ENCODE data around the gene FFAR4. TPM values are rescaled to one million over a fixed set of nuclear protein-coding genes. Genes with fewer than 3 reads are reported as not detected.

Gene FFAR4
- polyA plus RNA-seq, 3 donors = 0.22 to 9.3 (median 1.3) TPM

DNA sequence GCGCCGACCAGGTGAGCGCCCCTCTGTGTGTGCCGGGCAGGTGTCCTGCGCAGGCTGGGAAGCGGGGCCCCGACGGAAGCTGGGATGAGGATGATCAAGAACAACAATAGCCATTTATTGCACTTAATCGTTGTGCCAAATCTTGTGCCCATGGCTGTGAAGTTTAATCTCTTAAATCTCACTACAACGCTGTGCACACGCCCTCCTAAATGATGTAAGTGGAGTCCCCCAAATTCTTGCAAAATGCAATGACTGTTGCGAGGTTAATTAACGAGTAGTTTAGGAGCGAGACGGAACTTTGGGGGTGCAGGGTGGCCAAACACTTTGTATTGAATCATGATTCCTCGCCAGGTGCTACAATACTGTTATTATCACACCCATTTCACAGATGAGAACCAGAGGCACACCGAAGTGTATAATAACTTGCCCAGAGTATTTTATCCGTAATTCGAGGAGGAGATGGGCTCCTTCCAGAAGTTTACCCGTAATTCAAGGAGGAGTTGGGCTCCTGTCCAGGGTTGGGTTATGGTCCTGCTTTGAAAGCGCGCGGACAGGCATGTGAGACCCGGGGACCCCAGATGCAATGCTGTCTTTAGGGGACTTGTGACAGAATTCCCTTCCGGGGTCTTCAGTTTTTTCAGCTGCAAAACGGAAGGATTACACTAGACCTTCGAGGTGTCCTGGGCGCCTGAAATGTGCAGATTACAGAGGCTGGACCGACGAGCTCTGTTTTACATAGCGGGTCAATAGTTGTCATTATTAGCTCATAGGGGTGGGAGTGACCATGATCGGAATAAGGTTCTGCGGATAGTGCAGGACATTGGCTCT, 1.0 kb downstream of the FFAR4 start:
- no peak overlapping the region for H3K27ac ChIP-seq (ENCODE audit: low read depth, low read length)
- WGBS, 3 donors = 11% methylated on average over 33 of the region's 33 CpGs

DNA sequence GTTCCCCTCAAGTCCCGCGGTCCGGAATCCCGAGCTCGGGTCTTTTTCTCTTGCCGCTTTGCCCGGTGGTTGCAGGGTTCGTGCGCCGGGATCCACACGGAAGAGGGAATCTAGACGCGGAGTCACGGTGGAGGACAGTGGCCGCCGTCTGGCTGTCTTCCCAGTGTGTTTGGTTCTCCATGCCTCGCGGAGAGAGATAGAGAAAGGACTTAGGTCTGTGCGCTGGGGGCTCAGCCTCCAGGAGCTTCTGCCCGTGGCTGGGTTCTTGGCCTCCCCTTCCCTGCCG, 1.6 kb downstream of the FFAR4 start:
- H3K27ac ChIP-seq (ENCODE audit: low read depth, low read length) = no peak overlapping the region
- WGBS, 3 donors = 7 to 8% (median 7%) methylated on average over 21 of the region's 21 CpGs

DNA sequence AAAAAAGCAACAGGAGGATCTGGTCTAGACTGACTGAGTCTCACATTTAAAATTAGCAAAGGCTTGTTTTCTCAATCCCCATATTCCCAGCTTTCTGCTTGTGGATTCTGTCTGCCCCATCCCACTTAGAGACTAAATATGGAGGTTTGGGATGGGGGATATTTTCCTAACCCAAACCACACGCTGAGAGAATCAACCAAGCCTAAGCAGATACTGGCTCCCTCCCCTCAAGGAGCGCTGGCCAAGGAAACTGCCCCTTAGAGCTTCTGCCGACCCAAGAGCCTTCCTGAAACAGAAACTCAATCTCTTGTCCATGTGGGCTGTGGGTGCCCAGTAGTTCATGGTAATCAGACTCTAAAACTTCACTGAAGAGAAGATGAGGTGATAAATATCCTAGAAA, 3.9 kb downstream of the FFAR4 start:
- 53 to 76% (median 65%) methylated on average over 3 of the region's 3 CpGs for WGBS, 3 donors
- H3K27ac ChIP-seq (ENCODE audit: low read depth, low read length) = no peak overlapping the region

DNA sequence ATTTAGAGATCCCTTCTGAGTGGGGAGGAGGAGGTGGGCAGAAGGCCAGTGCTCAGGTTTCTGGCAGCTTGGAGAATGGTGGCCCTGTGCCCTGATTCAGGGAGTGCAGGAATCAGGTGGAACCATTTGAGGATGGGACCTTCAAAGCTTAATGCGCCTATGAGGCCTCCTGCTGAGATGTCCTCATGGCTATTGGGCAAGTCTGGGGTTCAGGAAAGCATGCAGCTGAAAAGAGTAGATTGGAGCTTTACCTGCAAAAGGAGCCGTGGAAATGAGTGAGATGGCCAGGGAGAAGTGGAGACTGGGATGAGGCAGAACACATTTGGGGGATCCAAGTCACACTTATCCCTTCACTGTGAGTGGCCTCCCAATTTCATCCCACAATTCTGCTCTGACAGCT, 6.1 kb downstream of the FFAR4 start:
- no peak overlapping the region for H3K27ac ChIP-seq (ENCODE audit: low read depth, low read length)
- whole genome bisulfite sequencing, 3 donors = 64 to 86% (median 84%) methylated on average over 2 of the region's 2 CpGs

DNA sequence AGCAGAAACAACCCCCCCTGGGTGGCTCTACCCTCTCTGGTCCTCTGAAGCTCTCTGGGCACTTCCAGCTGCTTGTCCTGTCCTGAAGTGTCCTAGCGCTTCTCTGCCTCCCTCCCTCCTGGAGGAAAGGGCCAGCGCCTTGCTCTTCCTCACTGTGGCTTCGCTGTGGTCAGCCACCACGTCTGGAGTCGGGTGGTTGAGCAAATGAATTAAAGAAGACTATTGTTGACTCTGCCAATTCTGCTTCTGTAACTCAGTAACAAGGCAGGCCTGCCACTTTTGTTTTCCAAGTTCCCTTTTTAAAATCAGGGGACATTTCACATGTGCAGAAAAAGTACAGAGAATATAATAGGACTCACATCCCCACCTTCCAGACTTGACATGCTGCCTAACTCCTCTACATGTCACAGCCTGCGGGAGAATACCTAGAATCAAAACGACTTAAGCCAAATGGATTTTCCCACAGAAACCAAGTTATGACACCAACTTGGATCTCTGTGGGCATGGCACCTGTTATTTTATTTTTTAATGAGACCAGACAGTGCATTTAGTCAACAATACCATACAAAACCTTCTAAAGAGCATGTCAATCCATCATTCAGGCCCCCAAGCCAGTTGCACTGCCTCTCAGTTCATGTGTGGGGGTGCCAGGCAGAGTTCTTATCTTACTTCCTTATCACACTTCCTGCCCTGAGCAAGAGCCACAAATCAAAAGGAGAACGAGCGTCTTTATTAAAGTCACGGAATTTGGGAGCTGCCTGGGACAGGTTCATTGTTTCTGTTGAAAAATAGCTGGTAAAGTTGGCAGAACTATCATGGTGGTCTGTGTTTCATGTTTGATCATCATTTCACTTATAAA, 6.8 kb downstream of the FFAR4 start:
- 27 to 36% (median 29%) methylated on average over 10 of the region's 10 CpGs for WGBS, 3 donors
- H3K27ac ChIP-seq (ENCODE audit: low read depth, low read length) = no peak overlapping the region

DNA sequence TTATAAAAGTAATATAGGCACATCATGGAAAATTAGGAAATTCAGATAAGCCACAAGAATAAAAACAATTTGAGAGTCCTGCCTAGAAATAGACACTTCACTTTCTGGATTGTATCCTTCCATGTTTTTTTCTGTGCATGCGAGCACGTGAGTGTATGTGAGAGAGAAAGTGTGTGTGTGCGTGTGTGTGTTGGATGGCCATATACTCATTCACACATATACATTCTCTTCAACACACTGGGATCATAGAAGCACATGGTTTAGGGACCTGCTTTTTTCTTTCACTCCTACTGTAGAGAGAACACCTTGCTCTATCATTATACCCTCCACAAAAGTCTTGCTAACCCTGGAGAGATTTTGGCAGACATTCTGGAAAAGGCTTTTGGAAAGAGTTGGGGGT, 7.5 kb downstream of the FFAR4 start:
- 57 to 74% (median 65%) methylated on average over 3 of the region's 3 CpGs for WGBS, 3 donors

DNA sequence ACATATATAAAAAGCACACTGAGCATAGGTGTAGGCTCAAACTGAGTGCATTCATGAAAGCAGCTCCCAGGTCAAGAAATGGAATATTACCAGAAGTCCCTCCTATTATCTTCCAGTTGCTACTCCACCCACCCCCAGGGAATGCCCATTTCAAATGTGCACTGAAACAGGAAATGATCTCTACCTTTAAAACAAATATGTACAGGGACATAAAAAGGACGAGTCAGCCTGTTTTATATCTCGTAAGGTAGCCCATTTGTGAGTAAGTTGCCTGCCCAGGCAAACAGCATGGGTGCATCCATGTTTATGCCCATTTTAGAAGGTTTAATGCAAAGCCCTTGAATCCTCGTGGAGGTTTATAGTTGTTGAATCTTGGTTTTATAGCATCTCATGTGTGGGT, 10.4 kb downstream of the FFAR4 start:
- WGBS, 3 donors = 59 to 75% (median 60%) methylated on average over 3 of the region's 3 CpGs

More for the DNA sequence above, 7.5 kb downstream of the FFAR4 start:
- H3K27ac ChIP-seq (ENCODE audit: low read depth, low read length) = no peak overlapping the region

DNA sequence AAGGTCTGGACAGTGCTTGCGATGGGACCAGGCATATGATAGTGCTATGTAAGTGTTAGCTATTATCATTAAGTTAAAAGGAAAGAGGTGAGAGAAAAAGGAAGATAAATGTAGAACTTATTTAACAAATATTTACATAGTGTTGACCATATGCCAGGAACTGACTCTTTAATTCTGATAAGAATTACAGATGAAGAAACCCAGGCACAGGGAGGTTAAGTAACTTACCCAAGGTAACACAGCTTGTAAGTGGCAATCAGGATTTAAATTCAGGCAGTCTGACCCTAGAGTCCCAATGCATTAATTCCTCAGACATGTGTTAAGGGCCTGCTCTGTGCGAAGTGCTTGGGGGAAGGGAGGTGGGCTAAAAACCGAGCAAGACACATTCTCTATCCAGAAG, 11.1 kb downstream of the FFAR4 start:
- no peak overlapping the region for H3K27ac ChIP-seq (ENCODE audit: low read depth, low read length)
- 87 to 91% (median 90%) methylated on average over 3 of the region's 3 CpGs for WGBS, 3 donors

More for the DNA sequence above, 10.4 kb downstream of the FFAR4 start:
- H3K27ac ChIP-seq (ENCODE audit: low read depth, low read length) = no peak overlapping the region

DNA sequence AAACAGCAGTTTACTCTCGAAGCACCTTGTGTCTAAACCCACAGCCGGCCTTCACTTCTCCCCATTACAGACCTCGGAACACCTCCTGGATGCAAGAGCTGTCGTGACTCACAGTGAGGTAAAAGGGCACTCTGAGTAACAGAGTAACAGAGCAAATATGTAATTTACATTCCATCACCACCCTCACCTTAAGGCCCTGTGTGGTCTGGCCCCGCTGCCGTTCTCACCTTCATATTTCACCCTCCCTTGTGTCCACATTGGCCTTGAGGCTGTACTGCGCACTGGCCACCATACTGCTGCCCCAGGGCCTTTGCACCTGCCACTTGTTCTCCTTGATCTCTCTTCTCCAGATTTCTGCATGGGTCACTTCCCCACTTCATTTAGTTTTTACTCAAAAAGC, 12.6 kb downstream of the FFAR4 start:
- H3K27ac ChIP-seq (ENCODE audit: low read depth, low read length) = no peak overlapping the region
- 60 to 90% (median 80%) methylated on average over 7 of the region's 7 CpGs for WGBS, 3 donors

DNA sequence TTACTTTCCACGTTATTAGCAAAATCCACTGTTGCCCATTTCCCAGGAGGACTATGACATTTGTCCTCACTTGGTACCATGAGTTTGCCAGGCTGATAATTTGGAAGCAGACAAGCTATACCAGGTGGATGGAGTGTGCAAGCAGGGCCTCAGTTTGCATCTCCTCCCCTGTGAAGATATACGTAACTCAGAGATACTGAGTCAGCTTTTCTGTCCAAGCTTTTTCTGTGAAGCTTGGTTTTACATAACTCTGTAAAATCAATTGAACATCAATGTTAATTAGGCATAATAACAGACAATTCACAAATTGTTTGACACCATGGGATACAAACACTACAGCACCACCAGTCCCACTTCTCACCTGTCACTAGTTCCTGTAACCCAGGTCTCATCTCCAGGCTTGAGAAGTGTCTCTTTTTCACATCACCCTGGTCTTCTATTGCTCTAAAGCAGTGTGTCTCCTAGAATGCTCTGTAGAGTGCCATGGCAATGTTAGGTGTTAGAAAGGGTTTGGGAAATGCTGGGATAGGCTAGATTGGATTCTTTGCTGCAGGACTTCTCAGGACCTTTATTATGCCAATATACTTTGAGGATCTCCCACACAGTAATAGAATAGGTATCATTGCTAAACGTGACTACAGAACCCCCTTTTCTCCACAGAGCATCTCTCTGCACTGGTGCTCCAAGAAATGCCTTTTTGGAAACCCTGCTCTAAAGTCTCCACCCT, 13.7 kb downstream of the FFAR4 start:
- 81 to 87% (median 83%) methylated on average over 3 of the region's 3 CpGs for WGBS, 3 donors
- H3K27ac ChIP-seq (ENCODE audit: low read depth, low read length) = no peak overlapping the region

DNA sequence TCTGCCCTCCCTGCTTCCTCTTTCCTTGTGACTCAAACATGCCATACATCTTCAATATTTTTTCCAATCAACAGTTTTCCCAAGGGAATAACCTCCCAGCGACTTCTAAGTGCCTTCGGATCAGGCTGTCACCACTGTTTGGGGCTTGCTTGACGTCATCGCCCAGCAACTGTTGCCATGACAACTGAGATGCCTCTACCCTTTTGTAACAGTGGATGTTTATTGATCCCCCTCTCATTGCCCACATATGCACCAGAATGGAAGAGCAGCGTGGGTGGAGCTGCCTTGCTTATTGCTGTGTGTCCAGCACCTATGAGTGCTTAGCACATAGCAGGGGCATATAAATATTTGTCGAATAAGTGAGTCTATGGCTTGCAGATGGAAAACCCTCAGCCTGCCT, 14.4 kb downstream of the FFAR4 start:
- no peak overlapping the region for H3K27ac ChIP-seq (ENCODE audit: low read depth, low read length)
- WGBS, 3 donors = 39 to 64% (median 53%) methylated on average over 6 of the region's 6 CpGs

DNA sequence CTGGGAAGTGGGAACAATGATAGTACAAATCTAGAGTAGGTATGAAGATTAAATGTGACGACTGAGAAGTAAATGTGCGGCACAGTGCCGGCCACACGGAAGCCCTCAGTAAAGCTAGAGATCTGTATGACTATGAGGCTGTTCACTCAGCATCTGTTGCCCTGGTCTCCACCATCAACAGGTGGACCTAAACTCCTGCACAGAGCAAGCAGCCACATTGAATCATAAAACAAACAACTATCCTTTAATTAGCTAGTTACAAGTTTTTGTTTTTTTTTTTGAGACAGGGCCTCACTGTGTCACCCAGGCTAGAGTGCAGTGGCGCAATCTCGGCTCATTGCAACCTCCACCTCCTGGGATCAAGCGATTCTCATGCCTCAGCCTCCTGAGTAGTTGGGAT, 18.0 kb downstream of the FFAR4 start:
- no peak overlapping the region for H3K27ac ChIP-seq (ENCODE audit: low read depth, low read length)
- 92 to 94% (median 93%) methylated on average over 7 of the region's 7 CpGs for WGBS, 3 donors

DNA sequence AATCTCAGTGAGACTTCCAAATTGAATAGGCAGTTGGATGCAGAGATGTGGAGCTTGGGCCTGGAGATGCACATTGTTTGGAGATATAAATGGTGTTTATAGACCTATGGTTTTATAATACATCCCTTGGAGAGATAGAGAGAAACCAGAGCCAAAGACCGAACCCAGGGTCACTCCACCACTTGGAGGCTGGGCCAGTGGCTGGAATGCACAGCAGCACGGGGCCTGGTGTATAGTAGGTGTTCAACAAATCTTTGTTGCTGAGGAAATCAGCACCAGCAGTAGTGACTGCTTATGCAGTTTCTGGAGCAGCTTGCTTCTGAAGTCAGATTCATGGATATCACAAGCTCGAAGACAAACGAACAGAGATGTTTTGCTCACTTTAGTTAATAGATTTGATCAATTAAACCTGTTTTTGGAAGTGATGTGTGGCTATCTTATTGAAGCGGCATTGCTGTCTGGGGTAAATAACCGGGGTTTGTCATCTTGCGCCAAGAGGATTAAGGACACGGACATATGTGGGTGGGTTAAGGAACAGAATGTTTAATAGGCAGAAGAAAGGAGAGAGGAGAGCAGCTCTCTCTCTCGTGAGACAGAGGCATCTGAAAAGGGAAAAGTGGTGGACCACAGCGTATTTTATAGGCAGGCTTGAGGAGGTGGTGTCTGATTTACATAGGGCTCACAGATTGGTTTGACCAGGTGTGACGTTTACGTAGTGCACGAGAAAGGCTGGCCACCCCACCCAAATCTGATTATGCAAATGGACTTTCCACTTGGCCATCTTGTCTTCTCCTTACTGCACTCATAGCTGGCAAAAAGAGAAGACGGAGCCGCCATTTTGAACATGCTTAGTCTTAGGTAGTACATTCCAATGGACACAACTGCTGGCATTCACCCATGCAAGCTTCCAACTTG, 23.4 kb downstream of the FFAR4 start:
- WGBS, 3 donors = 85 to 91% (median 90%) methylated on average over 15 of the region's 15 CpGs
- H3K27ac ChIP-seq (ENCODE audit: low read depth, low read length) = no peak overlapping the region

DNA sequence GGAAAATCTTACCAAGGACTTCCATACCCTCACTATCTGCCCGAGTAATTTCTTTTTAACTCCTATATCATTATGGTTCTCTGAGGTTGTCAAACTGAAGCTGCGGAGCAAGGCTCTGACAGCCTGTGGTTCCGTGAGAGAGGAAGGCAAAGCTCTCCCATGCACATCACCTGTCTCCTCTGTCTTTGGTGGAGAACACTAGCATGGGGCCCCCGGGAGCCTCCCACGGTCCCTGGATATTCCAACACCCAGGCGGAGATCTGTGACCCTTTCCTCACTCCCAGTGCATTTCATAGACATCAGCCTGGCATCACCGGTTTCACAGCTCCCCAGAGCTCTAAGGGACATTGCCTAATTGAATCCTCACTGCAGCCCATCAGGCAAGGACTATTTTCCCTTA, 24.2 kb downstream of the FFAR4 start:
- H3K27ac ChIP-seq (ENCODE audit: low read depth, low read length) = no peak overlapping the region
- WGBS, 3 donors = 86 to 91% (median 88%) methylated on average over 7 of the region's 7 CpGs

DNA sequence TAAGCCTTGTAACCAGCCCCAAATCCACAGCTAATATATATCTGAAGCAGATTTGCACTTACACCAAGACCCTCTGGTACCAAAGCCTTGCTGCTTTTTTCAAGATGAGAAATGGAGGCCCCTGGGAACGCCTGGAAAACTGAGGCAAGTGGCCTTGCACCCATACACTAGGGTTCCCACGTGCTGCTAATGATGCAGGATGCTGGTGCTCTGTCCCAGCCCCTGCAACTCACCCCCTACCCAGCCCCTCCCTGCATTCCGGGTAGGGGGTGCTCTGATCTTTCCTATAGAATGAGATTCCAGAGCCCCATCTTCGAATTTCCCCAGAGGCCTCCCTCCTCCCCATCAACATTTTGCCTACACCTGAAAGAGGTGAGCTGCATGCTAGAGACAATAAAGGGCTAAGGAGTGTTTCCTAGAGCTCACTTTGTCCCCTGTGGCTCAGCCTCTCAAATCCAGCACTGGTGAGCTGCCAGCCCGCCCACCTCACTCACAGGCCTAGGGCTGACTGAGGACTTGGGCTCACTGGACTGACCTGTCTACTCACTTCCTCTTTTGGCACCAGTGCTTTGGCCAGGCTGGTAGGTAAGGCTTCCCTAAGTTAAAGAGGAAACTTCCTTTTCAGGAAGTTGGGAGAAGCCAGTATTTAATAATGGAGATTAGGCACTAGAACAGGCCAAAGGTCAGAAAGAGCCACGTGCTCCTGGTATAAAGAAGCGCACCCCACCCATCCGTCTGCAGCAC, 24.8 kb downstream of the FFAR4 start:
- WGBS, 3 donors = 59 to 73% (median 64%) methylated on average over 8 of the region's 8 CpGs
- no peak overlapping the region for H3K27ac ChIP-seq (ENCODE audit: low read depth, low read length)

DNA sequence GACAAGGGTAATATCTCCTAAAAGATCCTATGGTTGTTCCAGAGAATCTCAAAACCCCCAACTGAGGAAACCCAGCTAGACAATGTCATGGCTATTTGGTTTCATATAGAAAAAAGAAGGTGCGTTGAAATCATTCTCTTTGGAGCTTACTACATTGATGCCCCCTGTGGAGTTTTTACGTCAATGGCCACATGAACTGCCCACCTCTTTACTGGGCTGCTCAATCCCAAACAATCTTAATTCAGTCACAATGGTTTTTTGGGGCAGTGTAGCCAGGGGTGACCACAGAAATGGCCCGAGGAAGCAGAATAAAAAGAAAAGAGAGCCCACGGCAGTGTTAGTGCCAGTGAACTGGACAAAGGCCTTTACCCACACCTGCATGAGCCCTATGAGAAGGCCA, 26.8 kb downstream of the FFAR4 start:
- 86 to 96% (median 96%) methylated on average over 4 of the region's 4 CpGs for WGBS, 3 donors
- no peak overlapping the region for H3K27ac ChIP-seq (ENCODE audit: low read depth, low read length)

DNA sequence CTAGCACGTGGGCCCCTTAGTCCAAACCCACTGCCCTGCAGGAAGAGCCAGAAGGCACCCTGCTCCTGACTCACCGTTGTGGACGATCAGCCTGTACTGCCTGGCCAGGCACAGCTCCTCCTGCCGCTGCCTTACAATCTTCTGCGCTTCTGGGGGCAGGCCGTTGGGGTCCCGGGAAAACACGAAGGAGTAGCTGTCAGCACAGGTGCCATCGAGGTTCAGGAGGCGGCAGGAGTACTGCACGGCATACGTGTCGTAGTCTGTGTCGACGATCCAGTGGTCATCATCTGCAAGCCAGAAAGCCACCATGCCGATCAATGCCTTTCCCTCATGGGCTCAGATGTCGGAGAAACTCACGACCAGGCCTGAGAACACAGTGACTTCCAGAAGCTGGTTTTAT, 27.3 kb downstream of the FFAR4 start:
- no peak overlapping the region for H3K27ac ChIP-seq (ENCODE audit: low read depth, low read length)
- 89 to 92% (median 90%) methylated on average over 18 of the region's 18 CpGs for WGBS, 3 donors

DNA sequence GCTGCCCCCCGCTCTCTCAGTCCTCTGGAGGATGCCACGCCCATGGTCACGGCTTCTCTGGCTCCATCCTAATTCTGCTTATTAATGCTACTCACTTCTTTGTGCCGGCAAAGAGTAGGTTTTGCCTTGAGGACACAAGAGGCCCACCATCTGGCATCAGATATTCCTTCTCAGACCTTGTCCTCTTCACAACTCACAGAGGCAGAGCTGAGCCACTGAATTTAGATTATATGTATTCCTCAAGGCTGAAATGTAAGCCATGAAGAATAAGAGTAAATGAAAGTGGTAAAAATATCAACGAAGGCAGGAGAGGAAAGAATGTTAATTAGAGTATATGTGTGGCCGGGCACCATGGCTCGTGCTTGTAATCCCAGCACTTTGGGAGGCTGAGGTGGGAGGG, 28.1 kb downstream of the FFAR4 start:
- H3K27ac ChIP-seq (ENCODE audit: low read depth, low read length) = no peak overlapping the region
- 72 to 89% (median 89%) methylated on average over 7 of the region's 7 CpGs for WGBS, 3 donors

All from adipose tissue (tissue), 3 donors.